CD4-positive, alpha-beta T cell treated with Interleukin-2 at 100 ng/mL for 4 hours (primary cell): Measurements from ENCODE around the gene AKAP6.
"Not testable (repeated sequence)": the region's sequence is repeated elsewhere in the genome, so short reads cannot be mapped to it uniquely, and the experiment has no call there.

Experiments
- DNase-seq: peaks from one replicate; pipeline ENCODE4 v3.0.0-alpha.2; 2020; ENCODE audit warnings: low spot score

The AKAP6 gene

DNA sequence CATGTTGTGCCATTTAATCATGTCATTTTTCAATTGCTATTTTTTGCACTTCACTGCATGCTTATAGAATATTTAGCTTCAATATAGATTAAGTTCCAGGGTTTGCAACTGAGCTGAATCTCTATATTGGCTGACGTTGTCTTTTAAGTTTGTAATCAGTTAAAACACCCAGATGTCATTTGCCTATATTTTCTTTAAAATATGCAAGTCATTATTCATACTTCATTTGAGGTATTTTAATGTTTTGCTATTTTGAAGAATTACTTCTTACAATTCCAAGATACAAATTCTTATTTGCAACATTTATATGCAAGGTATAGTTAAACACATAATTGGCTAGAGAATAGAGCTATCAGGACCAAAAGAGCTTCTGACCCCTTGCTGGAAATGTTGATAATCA, 434.6 kb downstream of the AKAP6 start:
- DNase-seq: no peak

DNA sequence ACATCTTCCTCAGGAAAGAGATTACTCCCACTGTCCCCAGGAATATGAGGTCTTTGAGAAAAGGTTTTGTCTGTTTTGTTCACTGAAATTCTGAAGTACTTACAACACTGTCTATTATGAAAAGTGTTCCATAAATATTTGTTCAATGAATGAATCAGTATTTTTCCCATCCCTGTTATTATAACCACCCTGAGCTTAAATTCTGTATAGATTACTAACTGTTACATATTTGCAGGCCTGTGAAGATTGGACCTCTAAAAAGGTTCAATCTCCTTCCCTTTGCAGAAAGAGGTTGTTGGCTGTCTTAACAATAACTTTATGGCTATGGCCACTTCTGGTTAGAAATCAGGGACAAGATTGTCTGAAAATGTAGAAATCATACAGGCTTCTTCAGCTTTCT, 435.0 kb downstream of the AKAP6 start:
- DNase-seq: no peak

DNA sequence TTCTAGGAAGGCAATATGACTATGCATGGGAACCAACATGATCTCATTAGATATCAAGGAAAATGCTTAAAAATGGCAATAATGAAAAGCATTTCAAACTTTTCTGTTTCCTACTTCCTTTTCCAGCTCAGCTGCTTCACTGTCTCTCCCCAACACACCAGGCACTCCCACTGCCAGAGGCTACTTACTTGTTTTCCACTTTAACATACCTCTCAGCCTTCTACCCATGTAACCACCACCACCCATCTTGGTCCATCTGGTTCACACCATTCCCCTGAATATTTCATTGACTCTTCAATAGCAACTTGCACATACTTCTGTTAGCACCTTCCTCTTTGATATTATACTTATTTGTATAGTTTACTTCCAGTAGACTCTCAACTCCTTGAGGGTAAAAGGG, 441.3 kb downstream of the AKAP6 start:
- DNase-seq: no peak

DNA sequence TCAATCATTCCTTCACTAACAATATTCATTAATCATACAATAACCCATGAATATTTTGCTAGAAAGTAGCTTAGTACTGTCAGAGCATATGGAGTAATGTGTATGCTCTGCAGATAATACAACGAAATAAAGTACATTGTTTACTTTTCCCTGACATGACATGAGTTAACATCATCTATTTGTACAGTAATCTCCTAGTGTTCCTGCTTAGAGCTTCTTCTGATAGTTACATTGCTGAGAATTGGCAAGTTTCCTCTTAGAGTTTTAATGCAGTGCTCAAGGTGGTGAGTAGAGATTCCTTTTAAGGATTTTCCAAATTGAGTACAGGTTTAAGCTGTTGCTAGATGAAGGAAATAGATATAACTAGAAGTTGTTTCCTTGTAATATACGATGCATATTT, 445.1 kb downstream of the AKAP6 start:
- no peak for DNase-seq

DNA sequence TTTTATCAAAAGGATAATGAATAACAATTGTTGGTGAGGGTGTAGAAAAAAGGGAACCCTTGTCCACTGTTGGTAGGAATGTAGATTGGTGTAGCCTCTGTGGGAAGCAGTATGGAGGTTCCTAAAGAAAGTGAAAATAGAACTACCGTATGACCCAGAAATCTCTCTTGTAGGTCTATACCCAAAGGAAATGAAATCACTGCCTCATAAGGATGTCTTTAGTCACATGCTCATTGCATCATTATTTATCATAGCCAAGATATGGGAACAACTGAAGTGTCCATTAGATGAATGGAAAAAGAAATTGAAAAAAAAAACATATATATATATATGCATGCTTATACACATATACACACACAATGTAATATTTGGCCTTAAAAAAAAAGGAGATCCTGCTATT, 450.7 kb downstream of the AKAP6 start:
- DNase-seq: no peak

DNA sequence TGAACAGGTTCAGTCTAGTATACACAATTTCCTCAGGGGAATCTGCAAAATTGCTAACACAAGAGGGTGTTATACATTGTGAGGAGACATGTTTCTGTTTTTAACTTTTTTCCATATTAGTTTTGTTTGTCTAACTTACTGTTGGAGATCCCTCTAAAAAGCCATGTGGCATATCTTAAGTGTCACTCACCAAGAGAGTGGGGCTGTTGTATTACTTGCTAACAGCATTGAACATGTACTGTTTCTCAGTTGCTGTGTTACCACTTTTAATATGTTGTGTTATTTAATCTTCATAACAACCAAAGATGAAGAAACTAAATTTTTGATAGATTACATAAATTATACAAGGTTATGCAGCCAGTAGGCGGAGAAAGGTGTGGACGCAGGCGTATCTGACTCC, 455.3 kb downstream of the AKAP6 start:
- no peak for DNase-seq

DNA sequence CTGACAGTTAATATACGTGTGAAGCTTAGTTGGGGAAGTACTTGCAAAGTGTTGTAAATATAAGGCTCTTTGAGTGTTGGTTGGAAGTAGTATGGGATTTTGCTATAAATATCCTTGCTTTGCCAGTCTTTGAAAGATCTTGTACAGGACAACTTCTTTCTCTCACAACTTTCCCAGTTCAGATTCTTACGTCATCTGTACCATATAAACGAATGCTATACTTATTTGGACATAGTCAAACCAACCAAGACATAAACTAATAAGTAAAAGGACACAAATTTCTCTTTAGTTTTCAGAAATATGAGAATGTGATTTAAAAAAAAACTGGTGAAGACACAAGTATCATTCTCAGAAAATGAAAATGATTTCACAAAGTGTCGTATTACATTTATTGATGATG, 456.5 kb downstream of the AKAP6 start:
- DNase-seq: no peak

DNA sequence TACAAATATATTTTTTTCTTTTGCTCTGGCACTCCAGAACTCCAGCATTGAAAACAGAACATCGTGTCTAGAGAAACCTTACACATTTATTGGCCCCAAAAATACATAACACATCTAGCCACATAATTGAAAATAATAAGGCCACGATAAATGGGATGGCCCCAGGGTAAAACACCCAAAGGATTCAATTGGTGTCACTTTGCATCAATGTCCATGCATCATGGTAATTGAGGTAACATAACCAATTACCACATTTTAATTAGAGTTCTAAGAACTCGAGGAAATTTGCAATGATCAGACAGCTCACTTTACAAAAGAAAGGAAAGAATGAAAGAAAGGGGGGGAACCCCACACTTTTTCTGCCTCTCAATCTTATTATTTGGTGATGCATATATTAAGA, 457.8 kb downstream of the AKAP6 start:
- DNase-seq: no peak

DNA sequence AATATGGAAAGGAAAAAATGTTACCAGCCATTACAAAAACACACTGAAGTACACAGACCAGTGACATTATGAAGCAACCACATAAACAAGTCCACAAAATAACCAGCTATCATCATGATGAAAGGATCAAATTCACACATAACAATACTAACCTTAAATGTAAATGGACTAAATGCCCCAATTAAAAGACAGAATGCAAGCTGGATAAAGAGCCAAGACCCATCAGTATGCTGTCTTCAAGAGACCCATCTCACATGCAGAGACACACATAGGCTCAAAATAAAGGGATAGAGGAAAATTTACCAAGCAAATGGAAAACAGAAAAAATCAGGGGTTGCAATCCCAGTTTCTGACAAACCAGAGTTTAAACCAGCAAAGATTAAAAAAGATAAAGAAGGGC, 463.9 kb downstream of the AKAP6 start:
- DNase-seq: not testable (repeated sequence)

DNA sequence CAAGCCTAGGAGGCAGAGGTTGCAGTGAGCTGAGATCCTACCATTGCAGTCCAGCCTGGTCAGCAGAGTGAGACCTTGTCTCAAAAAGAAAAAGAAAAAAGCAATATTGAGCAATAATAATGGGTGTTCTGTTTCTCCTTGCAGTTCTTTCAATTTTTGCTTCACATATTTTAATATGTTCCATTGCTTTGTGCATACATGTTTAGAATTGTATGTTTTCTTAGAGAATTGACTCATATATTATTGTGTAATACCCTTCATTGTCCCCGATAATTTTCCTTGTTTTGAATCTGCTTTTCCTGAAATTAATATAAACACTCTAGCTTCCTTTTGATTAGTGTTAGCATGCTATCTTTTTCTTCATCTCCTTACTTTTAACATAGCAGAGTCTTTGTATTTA, 471.2 kb downstream of the AKAP6 start:
- DNase-seq: no peak

DNA sequence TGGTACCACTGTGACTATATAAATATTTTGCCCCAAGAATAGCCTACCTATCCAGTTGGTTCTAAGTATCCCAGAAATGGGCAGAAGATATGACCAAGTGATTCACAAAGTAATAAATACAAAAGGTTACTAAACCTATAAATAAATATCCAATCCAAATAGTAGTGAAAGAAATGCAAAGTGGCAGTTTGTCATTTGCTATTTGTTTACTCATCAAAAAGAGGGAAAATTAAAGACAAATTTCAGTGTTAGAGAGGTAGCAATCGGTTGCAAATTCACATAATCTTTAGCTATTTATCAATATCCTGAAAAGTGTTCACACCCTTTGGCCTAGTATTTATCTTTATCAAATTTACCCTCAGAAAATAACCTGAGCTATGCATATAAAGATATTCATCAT, 473.2 kb downstream of the AKAP6 start:
- DNase-seq: no peak

DNA sequence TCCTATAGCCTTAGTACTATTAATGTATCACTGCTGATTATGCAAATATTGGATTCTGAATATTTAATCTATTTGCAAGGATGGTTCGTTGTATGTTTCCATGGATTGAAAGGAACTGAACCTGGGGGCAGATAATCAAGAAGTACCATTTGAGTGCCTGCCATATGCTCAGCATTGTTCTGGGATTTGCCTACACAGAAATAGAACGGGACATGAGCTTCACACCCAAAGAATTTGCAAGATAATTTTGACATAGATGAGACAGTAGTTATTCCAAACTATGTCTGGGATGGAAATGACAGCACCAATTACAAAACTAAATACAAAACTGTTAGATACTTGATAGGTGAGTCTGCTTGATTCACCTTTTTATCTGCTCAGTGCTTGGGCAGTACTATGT, 476.9 kb downstream of the AKAP6 start:
- no peak for DNase-seq

DNA sequence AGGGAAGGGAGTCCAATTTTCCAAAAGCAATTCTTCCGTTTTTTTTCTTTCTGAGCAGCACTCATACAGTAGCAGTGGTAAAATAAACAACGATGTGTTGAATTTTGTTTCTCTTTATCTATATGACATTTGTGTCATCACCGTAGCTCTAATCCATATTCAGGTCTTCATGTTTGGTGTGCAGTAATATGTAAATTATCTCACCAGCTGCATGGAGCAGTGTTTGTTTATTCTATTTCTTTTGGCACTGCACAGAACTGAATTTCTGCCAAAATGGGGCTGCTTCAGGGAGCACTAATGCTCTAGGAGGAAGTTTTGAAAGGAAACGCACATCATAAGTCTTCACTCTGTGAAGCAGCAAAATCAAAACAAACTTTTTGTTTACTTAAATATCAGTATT, 479.5 kb downstream of the AKAP6 start:
- DNase-seq: no peak

DNA sequence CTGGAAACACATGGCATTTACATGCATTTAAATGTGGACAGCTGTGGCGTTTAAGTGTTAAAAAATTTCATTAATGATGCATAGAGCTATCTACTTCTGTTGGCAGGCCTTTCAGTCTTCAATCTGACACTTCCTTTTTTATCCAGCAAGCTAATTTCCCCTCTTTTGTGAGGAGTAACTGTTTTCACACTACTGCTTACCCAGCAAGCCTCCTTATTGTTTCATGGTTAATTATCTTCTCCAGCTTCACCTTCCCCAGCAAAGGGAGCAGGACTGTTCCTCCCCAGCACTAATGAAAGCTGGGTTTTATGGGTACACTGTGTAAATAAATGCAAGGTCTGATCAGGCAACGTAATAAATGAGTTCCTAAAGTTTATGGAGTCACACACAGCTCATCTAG, 480.2 kb downstream of the AKAP6 start:
- DNase-seq: no peak

DNA sequence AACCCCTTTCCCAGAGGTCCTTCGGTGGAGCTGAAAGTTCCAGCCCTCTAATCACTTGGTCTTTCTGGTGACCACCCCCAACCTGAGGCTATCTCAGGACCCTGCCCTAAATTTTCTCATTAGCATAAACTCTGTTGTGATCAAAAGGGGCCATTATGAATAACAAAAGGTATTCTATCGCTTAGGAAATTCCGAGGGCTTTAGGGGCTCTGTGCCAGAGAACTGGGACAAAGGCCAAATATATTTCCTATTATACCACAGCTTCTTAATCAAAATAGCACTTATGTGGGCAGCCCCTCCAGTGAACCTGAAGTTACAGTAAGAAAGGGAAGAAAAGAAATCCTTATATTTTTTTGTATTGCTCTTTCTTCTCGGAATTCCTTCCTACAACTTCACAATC, 484.3 kb downstream of the AKAP6 start:
- no peak for DNase-seq

DNA sequence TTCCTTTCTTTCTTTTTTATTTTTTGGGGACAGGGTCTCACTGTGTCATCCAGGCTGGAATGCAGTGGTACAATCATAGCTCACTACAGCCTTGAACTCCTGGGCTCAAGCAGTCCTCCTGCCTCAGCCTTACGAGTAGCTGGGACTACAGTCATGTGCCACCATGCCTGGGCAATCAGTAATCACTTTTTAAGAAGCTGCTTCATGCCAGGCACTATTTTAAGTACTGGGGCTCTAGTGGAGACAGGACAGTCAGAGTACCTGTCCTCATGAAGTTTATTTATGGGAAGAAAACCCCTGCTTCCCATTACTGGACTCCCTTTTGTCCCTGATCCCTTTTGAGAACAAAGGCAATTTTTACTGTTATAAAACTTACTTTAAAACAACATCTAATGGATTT, 485.6 kb downstream of the AKAP6 start:
- no peak for DNase-seq

DNA sequence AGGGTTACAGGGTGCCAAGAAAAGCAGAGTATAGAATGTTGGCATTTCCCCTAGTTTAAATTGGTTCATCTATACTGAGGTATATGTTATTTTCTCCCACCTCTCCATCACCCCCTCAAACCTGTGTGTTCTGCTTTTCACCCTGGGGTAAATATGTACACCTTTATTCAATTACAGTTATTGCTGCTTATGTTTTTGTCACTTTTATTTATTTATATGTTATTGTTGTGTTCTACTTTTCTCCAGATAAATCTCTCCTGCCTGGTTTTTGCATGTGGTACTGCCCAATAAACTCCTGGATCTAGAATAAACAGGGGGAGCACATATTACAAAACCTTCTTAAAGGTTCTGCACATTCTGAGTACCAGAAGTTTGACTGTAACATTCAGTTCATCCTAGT, 487.5 kb downstream of the AKAP6 start:
- DNase-seq: no peak

DNA sequence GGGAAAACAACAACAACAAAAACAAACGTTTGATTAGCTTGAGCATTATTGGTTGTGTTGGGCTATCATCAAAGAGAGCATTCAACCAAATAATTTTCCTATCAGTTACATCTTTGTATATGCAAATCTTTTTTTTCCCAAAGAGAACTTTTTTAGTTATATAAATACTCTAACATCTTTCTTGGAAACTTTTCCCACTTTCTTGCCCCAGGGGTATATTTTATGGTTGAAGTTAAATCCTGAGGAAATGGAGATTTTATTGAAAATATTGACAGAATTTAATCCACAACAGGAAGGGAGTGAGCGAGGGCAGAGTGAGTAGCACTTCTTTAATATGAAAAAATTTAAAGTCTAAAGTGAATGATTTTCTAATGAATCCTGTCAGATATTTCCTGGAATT, 488.7 kb downstream of the AKAP6 start:
- no peak for DNase-seq

DNA sequence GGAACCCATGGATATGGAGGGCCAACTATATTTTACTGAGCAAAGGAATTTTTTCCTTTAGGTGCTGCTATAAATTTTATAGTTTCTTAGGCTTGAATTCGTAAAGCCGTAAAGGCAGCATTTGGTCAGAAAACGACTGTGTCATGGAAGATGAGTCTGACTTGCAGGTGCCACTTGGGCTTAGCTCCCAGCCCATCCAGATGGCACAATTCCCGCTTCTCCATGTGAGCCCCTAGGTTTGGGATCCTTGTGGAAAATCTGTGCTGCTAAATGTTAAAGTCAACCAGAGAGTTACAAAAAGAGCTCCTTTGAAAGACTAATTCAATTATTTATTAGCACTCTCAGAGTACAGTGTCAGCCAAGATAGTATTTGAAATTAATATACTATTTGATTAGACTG, 489.5 kb downstream of the AKAP6 start:
- DNase-seq: no peak

DNA sequence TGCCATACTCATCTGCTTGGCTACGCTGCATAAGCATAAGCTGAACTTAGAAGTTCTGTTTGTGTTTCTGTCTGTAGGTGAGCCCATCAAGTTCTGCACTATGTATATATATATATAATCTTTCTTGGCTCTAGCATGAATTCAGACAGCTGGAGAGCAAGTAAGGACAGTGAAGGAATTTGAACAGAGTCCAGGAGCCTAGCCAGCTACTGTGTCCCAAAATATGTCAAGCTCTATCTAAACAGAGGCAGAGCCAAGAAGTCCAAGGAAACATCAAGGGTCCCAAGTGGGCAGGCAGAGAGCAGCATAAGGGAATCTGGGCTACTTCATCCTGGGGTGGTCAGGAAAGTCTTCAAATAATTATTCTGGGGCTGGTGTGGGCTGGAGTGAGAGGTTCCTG, 491.1 kb downstream of the AKAP6 start:
- DNase-seq: no peak

DNA sequence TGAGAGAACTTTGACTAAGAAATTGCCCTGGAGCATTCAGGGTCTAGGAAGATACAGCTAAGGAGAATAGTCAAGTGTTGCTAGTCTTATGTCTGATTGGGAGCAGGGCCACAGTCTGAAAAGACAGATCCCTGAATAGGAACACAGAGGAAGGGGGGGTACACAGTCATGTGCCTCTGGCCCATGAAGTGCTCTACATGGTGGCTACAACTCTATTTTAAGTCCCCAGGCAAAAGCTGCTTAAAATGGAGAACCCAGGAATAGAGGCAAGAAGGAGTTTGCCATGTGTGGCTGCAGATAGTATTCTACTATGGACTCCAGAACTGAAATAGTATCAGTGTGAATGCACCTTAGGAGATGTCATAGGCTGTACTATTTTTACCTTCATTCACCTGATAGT, 491.6 kb downstream of the AKAP6 start:
- no peak for DNase-seq

DNA sequence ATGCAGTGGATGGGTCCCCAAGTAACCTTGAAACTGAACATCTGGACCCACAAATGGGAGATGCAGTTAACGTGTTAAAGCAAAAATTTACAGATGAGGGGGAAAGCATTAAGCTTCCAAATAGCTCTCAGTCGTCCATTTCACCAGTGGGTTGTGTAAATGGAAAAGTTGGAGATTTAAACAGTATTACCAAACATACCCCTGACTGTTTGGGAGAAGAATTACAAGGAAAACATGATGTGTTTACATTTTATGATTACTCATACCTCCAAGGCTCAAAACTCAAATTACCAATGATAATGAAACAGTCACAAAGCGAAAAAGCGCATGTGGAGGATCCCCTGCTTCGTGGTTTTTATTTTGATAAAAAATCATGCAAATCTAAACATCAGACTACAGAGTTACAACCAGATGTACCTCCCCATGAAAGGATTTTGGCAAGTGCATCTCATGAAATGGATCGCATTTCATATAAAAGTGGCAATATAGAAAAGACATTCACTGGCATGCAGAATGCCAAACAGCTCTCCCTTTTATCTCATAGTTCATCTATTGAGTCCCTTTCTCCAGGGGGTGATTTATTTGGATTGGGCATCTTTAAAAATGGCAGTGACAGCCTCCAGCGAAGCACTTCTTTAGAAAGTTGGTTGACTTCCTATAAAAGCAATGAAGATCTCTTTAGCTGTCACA, 493.0 kb downstream of the AKAP6 start:
- no peak for DNase-seq

DNA sequence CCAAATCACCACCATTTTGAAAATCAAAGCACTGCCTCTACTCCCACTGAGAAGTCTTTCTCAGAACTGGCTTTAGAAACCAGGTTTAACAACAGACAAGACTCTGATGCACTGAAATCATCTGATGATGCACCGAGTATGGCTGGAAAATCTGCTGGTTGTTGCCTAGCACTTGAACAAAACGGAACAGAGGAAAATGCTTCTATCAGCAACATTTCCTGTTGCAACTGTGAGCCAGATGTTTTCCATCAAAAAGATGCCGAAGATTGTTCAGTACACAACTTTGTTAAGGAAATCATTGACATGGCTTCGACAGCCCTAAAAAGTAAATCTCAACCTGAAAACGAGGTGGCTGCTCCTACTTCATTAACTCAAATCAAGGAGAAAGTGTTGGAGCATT, 494.6 kb downstream of the AKAP6 start:
- DNase-seq: no peak

DNA sequence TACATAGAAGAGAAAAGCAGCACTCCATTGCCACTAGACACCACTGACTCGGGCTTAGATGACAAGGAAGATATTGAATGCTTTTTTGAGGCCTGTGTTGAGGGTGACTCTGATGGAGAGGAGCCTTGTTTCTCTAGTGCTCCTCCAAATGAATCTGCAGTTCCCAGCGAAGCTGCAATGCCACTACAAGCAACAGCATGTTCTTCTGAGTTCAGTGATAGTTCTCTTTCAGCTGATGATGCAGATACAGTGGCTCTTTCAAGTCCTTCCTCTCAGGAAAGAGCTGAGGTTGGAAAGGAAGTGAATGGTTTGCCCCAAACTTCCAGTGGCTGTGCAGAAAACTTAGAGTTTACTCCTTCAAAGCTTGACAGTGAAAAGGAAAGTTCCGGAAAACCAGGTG, 495.1 kb downstream of the AKAP6 start:
- DNase-seq: no peak

DNA sequence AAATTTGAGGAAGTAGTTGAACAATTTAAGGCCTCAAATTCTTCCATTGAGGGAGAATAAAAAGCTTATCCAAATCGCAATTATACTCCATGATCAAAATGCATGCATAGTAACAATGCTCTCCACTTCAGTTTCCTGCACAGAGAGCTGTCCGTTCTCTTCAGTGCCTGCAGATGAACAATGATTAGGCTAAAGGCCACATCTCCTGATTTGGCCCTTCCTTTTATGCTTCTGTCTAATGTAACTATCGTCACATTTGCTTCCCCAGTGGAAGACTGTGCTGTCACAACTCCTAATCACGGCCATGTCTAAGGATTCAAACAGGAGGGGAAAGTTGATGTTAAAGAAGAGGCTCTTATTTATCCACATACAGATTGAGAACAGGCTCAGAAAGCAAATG, 496.0 kb downstream of the AKAP6 start:
- no peak for DNase-seq
